Measurements from ENCODE around the gene FEM1C. TPM values are rescaled to one million over a fixed set of nuclear protein-coding genes. Genes with fewer than 3 reads are reported as not detected.

The FEM1C gene
- total and polyA plus RNA-seq, 2 of the 4 experiments (the other 2 are of a cell fraction) = 6.3 to 21.5 TPM

DNA sequence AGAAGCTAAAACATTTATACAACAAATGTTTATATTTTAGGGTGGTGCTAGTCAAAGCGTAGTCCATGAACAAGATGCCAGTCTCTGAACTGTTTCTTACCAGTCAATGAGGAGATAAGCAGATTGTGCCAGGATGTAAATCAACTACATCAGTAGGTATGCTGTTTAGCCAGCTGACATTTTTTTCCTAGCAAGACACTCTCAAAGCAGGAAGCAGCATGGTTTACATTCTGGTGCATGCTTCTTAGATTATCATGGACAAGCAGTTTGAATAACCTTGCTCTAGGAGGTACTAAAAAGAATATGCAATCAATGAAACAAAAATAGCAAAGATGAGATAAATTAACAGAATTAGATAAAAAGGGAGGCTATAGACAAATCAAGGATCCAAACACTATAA lies 40.7 kb upstream of the FEM1C start:
- Histone ChIP-seq H3K9ac (ENCODE audit: low read depth, low read length) (no peak overlapping the region), H3K4me3 (ENCODE audit: insufficient read depth, low read depth, low read length) (no peak overlapping the region), H3K79me1 (ENCODE audit: low read depth in 1 of 2, low read length in 2 of 2) (peaks cover 13 to 59% of the 10 kb centered on the region in 2 experiments), H2BK5ac (ENCODE audit: low read depth, low read length, poor library complexity, severe bottlenecking) (no peak overlapping the region), H4K20me1 (ENCODE audit: insufficient read depth, low read length) (peaks cover 19% of the 10 kb centered on the region), H2BK15ac (ENCODE audit: low read depth, low read length) (no peak overlapping the region), H4K91ac (ENCODE audit: insufficient read depth, low read depth, low read length) (no peak overlapping the region), H2BK20ac (ENCODE audit: low read depth, low read length) (no peak overlapping the region), H2AFZ (replicated peaks; ENCODE audit: low read length, poor library complexity) (no peak overlapping the region), H2AK9ac (replicated peaks; ENCODE audit: low read depth, low read length, poor library complexity) (no peak overlapping the region), H3K18ac (ENCODE audit: low read depth, low read length) (no peak overlapping the region), H3K14ac (replicated peaks; ENCODE audit: low read depth, low read length) (no peak overlapping the region), H3K4ac (ENCODE audit: low read depth, low read length) (no peak overlapping the region), H4K5ac (ENCODE audit: low read depth, low read length) (no peak overlapping the region), H2AK5ac (ENCODE audit: low read depth, low read length) (no peak overlapping the region), H3K9me3 (ENCODE audit: control insufficient read depth, insufficient read depth, low read length) (no peaks in the 10 kb centered on the region), H3K9me1 (ENCODE audit: insufficient read depth, low read length) (no peaks in the 10 kb centered on the region), H4K8ac (ENCODE audit: low read depth in 2 of 2, low read length in 2 of 2) (no peak overlapping the region), H2BK120ac (ENCODE audit: low read depth, low read length) (no peak overlapping the region), H3K56ac (ENCODE audit: extremely low read depth, insufficient read depth, low read length) (no peak overlapping the region), H3K27me3 (ENCODE audit: control insufficient read depth, insufficient read depth, low read length) (no peaks in the 10 kb centered on the region), H3K27ac (ENCODE audit: insufficient read depth, low read length) (no peak overlapping the region), H3K36me3 (ENCODE audit: control insufficient read depth, insufficient read depth, low read length) (0 out of 2 replicates have a peak, but pooled peaks cover 2% of the 10 kb centered on the region), H3K23ac (ENCODE audit: low read depth, low read length) (no peak overlapping the region), H3K4me2 (ENCODE audit: low read depth, low read length) (no peak overlapping the region), H3K4me1 (ENCODE audit: control insufficient read depth, insufficient read depth, low read length) (peaks cover 6% of the 10 kb centered on the region)
- CTCF ChIA-PET = interaction anchor here (0.8 kb wide), 1 partner anchor 276 kb away, joined by 4 read pairs; no protein-coding TSS in a partner anchor
- no TSS peak for BruUV-seq (replicated peaks)
- in situ Hi-C loops (cut with MboI; ENCODE audit: low sequenced_read_pairs) (loop anchor here (5.0 kb wide), 1 partner anchor 273 kb away; no protein-coding TSS in a partner anchor), dilution Hi-C loops (cut with HindIII; ENCODE audit: low sequenced_read_pairs, unreplicated experiment) (no loop called here), intact Hi-C loops (cut with micrococcal nuclease) (loop anchor here (5.0 kb wide), 1 partner anchor 488 kb away; no protein-coding TSS in a partner anchor)
- no peak for TF ChIP-seq MAFK (IDR thresholded peaks at IDR 0.05; ENCODE audit: low read depth, low read length)
- TF ChIP-seq MXI1 (IDR thresholded peaks at IDR 0.05; ENCODE audit: borderline replicate concordance, low read depth, low read length) = peak; percentile 76; the same call in 1 of the 2 replicates
- peak; percentile 55 for DNase-seq
- 80% methylated on average over 1 of the region's 1 CpG; no CpG with 5 or more reads in 1 of the 2 experiments for WGBS, 2 experiments (ENCODE audit: extremely low coverage in 2 of 2, insufficient read length in 1 of 2)
- peak; percentile 76 for ATAC-seq (ENCODE audit: low read depth)
- POLR2A ChIA-PET (ENCODE audit: unreplicated experiment) = no interaction called here
